GM12865 (cell line): ENCODE data around the gene MLLT10.

Source experiments
- DNase-seq: peaks from one replicate; pipeline ENCODE4 v3.0.0; 2010; ENCODE audit warnings: low read depth
- H3K4me3 ChIP-seq: 2 replicates; pipeline ENCODE4 v1.5.1; 2011; ENCODE audit warnings: mild to moderate bottlenecking, low read depth, low read length, control low read depth
- CTCF ChIP-seq: IDR thresholded peaks from 2 replicates; pipeline ENCODE4 v1.5.1; 2011; ENCODE audit warnings: low read length, control low read depth, low read depth, inconsistent platforms; ENCODE audit not compliant: insufficient read depth; ENCODE audit errors: missing control alignments

Gene MLLT10

GRCh38 chr10:21501731-21502347 is 32.2 kb upstream of the MLLT10 start:
- TF ChIP-seq CTCF, result no peak
- H3K4me3 ChIP-seq, result no peak overlapping the region
- no peak for DNase-seq

GRCh38 chr10:21502348-21502740 is 31.7 kb upstream of the MLLT10 start:
- DNase-seq, result no peak
- no peak overlapping the region for H3K4me3 ChIP-seq
- TF ChIP-seq CTCF, result no peak

GRCh38 chr10:21503542-21503941 is 30.5 kb upstream of the MLLT10 start:
- TF ChIP-seq CTCF, result no peak
- DNase-seq, result no peak
- H3K4me3 ChIP-seq, result no peak overlapping the region

- DNase-seq, result no peak
- no peak overlapping the region for H3K4me3 ChIP-seq
- no peak for TF ChIP-seq CTCF
These were observed 28.2 kb upstream of the MLLT10 start for GRCh38 chr10:21505711-21506278.

- no peak overlapping the region for H3K4me3 ChIP-seq
- no peak for TF ChIP-seq CTCF
- DNase-seq, result no peak
These were observed 27.7 kb upstream of the MLLT10 start for GRCh38 chr10:21506351-21506750.

- no peak for DNase-seq
- TF ChIP-seq CTCF, result no peak
- no peak overlapping the region for H3K4me3 ChIP-seq
These were observed 26.9 kb upstream of the MLLT10 start for GRCh38 chr10:21507150-21507549.
